Stomach (tissue), 4 donors: ENCODE measurements around the gene TMEM271.

Experiments
- CTCF ChIP-seq, 7 experiments: fragments of 450-650 bp in 4 of 7; fragments of 200-600 bp in 3 of 7; sonication (generic) in 3 of 7; IDR thresholded peaks; one replicate each; pipeline ENCODE4 v1.5.1; 2016 to 2019; ENCODE audit warnings: antibody characterized with exemption in 7 of 7, control low read depth in 2 of 7, mild to moderate bottlenecking in 1 of 7
- EP300 ChIP-seq: sonication (generic); formaldehyde crosslinking; IDR thresholded peaks from one replicate; pipeline ENCODE4 v1.6.1; 2017; ENCODE audit warnings: antibody characterized with exemption
- POLR2A ChIP-seq, 4 donors: fragments of 450-650 bp; IDR thresholded peaks; one replicate each; pipeline ENCODE4 v1.6.1; 2016; ENCODE audit warnings: antibody characterized with exemption in 4 of 4, control low read depth in 2 of 4, mild to moderate bottlenecking in 1 of 4, moderate library complexity in 1 of 4
- POLR2AphosphoS5 ChIP-seq, 3 donors: sonication (generic); formaldehyde crosslinking; IDR thresholded peaks; one replicate each; pipeline ENCODE4 v1.6.1; 2016; ENCODE audit warnings: antibody characterized with exemption in 3 of 3

GRCh38 chr4:587671-588350 is 11.7 kb upstream of the TMEM271 start:
- TF ChIP-seq POLR2AphosphoS5 (IDR thresholded peaks at IDR 0.05) (no peak), CTCF (IDR thresholded peaks at IDR 0.05) (no peak), POLR2A (IDR thresholded peaks at IDR 0.05) (no peak), EP300 (no peak)
